GM18520 (cell line): ENCODE results near the gene HIPK4.

Experiments used
- ATAC-seq: cut with Tn5 transposase; IDR thresholded peaks from one replicate; pipeline ENCODE4 v1.9.1; 2021; ENCODE audit not compliant: unreplicated experiment

Gene HIPK4

GRCh38 chr19:40367577-40368434 is 22.2 kb downstream of the HIPK4 start:
- no peak for ATAC-seq

GRCh38 chr19:40366697-40367561 is 23.1 kb downstream of the HIPK4 start:
- ATAC-seq = no peak

- ATAC-seq = no peak
These were observed 24.2 kb downstream of the HIPK4 start for GRCh38 chr19:40365613-40366401.

GRCh38 chr19:40365010-40365409 is 25.0 kb downstream of the HIPK4 start:
- ATAC-seq = no peak

- ATAC-seq = no peak
These were observed 26.9 kb downstream of the HIPK4 start for GRCh38 chr19:40363069-40363468.

- no peak for ATAC-seq
These were observed 27.8 kb downstream of the HIPK4 start for GRCh38 chr19:40362160-40362559.

- ATAC-seq = no peak
These were observed 29.2 kb downstream of the HIPK4 start for GRCh38 chr19:40360708-40361241.

GRCh38 chr19:40360020-40360707 is 29.8 kb downstream of the HIPK4 start:
- no peak for ATAC-seq

- ATAC-seq = no peak
These were observed 31.2 kb downstream of the HIPK4 start for GRCh38 chr19:40358773-40359172.

GRCh38 chr19:40357640-40358039 is 32.3 kb downstream of the HIPK4 start:
- no peak for ATAC-seq

GRCh38 chr19:40356681-40357595 is 33.0 kb downstream of the HIPK4 start:
- no peak for ATAC-seq

- no peak for ATAC-seq
These were observed 33.9 kb downstream of the HIPK4 start for GRCh38 chr19:40355975-40356680.

- no peak for ATAC-seq
These were observed 40.9 kb downstream of the HIPK4 start for GRCh38 chr19:40348961-40349507.

- ATAC-seq = peak; percentile 95
These were observed 41.7 kb downstream of the HIPK4 start, which contains the start of the genes C19orf47 and PLD3 for GRCh38 chr19:40348125-40348913. C19orf47 (minus strand) TSS chr19:40348397; CDS start chr19:40341857, 6,540 bp downstream. PLD3 (plus strand) TSS chr19:40348695; CDS start chr19:40366484, 17,789 bp downstream.

GRCh38 chr19:40344422-40344821 is 45.6 kb downstream of the HIPK4 start:
- ATAC-seq = no peak

- no peak for ATAC-seq
These were observed 47.2 kb downstream of the HIPK4 start for GRCh38 chr19:40342644-40343311.
